ENCODE data around the gene ZNF502.

ZNF502 gene

DNA sequence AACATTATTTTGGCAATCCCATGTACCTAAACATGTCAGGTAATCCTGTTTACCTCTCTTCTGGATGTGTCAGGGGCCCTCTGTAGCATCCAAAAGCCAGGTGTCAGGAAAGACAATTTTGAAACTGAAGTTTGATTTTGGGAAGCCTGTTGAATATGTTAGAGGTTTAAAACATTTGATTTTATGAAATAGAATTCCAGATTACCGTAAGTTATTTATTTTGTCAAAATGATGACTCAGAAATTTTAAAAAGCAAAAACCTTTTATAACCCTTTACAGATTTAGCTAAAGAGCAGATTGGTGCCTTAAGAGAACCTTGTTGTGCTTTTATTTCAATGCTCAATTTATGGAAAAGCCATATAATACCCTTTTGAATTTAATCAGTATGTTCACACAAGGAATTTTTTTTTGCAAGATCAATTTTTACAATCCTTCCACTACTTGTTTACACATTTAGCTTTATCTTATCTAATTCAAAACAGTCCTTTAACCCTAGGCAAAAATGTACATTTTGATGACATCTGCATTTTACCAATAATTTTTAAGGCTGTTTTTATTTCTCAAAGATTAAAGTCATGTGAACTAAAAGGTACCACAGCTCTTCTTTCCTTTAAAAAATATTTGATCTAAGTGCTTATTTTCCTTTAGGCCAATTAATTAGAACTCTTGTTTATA lies 59.1 kb downstream of the ZNF502 start:
- no peak for DNase-seq

GRCh38 chr3:44772099-44772442 lies 59.6 kb downstream of the ZNF502 start:
- no peak for DNase-seq
